Heart left ventricle (tissue), 13 donors: ENCODE measurements around the gene CDH18.

Source experiments
- CTCF ChIP-seq, 12 donors: fragments of 200-600 bp; sonication (generic) in 4 of 12; IDR thresholded peaks; one replicate each; pipeline versions ENCODE4 v1.5.0 to v1.8.0; 2018 to 2022; ENCODE audit warnings: antibody characterized with exemption in 12 of 12, mild to moderate bottlenecking in 5 of 12
- POLR2A ChIP-seq, 2 donors: fragments of 450-650 bp; IDR thresholded peaks; one replicate each; pipeline ENCODE4 v1.6.1; 2017; ENCODE audit warnings: antibody characterized with exemption in 2 of 2, mild to moderate bottlenecking in 2 of 2, moderate library complexity in 2 of 2
- donor health status: ischemic (EF 13 %, LVEDD 7.1; RV severe dilation, severe dysfunction).
- donor health status: DM: no; HTN: yes; CAD: no.
- donor health status: DM: no; HTN: no; CAD: no.
- donor health status: ischemic (EF 25% LVEDD 6.9; RV normal size, moderate dysfunction).
- donor health status: ischemic (EF 25% LVEDD 5.7; RV mildly dilated, moderate dysfunction).
- donor health status: ischemic (EF 35%, LVEDD 5.7; RV mildly dilated, moderate dysfunction).
- donor health status: nonischemic (EF 11% LVEDD 7.7; RV severe dilation, severe dysfunction).
- donor health status: DM: yes; HTN: yes; CAD: no.
- donor health status: PGD.
- donor health status: ischemic (EF 29% LVEDD 5.4; RV normal size, mild dysfunction).
- donor health status: nonischemic (EF 23%, LVEDD 6.1; RV moderate dilation, normal function).

- TF ChIP-seq CTCF (IDR thresholded peaks at IDR 0.05), result no peak
- no peak for TF ChIP-seq POLR2A (IDR thresholded peaks at IDR 0.05)
Observed at GRCh38 chr5:19986806-19987205, 1.2 kb downstream of the CDH18 start.
